Loucy (cell line): ENCODE measurements around the gene SLC25A26.

ENCODE experiments used
- H2AFZ ChIP-seq: fragments of 200-600 bp; sonication (generic); 2 replicates; pipeline ENCODE4 v1.6.0; 2016; ENCODE audit warnings: antibody characterized with exemption, mild to moderate bottlenecking, low read length, moderate library complexity
- H3F3A ChIP-seq: fragments of 200-600 bp; 2 replicates; pipeline ENCODE4 v1.6.0; 2016; ENCODE audit warnings: antibody characterized with exemption, low read depth, mild to moderate bottlenecking
- H3K27me3 ChIP-seq: fragments of 200-600 bp; sonication (generic); 2 replicates; pipeline ENCODE4 v1.6.1; 2014; ENCODE audit warnings: low read length, mild to moderate bottlenecking; ENCODE audit not compliant: insufficient read depth, poor library complexity, severe bottlenecking
- H3K36me3 ChIP-seq: fragments of 200-600 bp; sonication (generic); 2 replicates; pipeline ENCODE4 v1.6.1; 2016; ENCODE audit warnings: low read length; ENCODE audit not compliant: insufficient read depth
- H3K4me1 ChIP-seq: fragments of 200-600 bp; sonication (generic); 2 replicates; pipeline ENCODE4 v1.5.1; 2014; ENCODE audit warnings: low read length, mild to moderate bottlenecking; ENCODE audit not compliant: insufficient read depth, poor library complexity, severe bottlenecking
- H3K4me2 ChIP-seq: fragments of 200-600 bp; sonication (generic); 2 replicates; pipeline ENCODE4 v1.6.0; 2014; ENCODE audit warnings: antibody characterized with exemption, low read length, low read depth, mild to moderate bottlenecking; ENCODE audit not compliant: poor library complexity, severe bottlenecking
- H3K4me3 ChIP-seq: fragments of 200-600 bp; sonication (generic); 2 replicates; pipeline ENCODE4 v1.5.1; 2014; ENCODE audit warnings: low read length, mild to moderate bottlenecking, mixed read lengths; ENCODE audit not compliant: poor library complexity, severe bottlenecking
- H3K79me2 ChIP-seq: fragments of 200-600 bp; sonication (generic); 2 replicates; pipeline ENCODE4 v1.6.1; 2014; ENCODE audit warnings: low read length; ENCODE audit not compliant: insufficient read depth
- H3K9ac ChIP-seq: fragments of 200-600 bp; sonication (generic); 2 replicates; pipeline ENCODE4 v1.6.0; 2014; ENCODE audit warnings: mild to moderate bottlenecking, low read depth, low read length, moderate library complexity; ENCODE audit not compliant: poor library complexity, severe bottlenecking
- H3K9me2 ChIP-seq: fragments of 200-600 bp; sonication (generic); replicated peaks from 2 replicates; pipeline ENCODE4 v1.6.1; 2016; ENCODE audit warnings: low read depth, low read length, mixed read lengths
- H3K9me3 ChIP-seq: fragments of 200-600 bp; sonication (generic); 2 replicates; pipeline ENCODE4 v1.6.1; 2014; ENCODE audit warnings: mild to moderate bottlenecking, antibody characterized with exemption, low read length, low read depth; ENCODE audit not compliant: insufficient read depth
- H4K20me1 ChIP-seq: fragments of 200-600 bp; sonication (generic); 2 replicates; pipeline ENCODE4 v1.6.0; 2014; ENCODE audit warnings: antibody characterized with exemption, low read length, mild to moderate bottlenecking; ENCODE audit not compliant: insufficient read depth, poor library complexity, severe bottlenecking
- CTCF ChIP-seq: fragments of 200-600 bp; sonication (generic); conservative IDR thresholded peaks from 2 replicates; pipeline ENCODE4 v1.5.1; 2014; ENCODE audit warnings: mild to moderate bottlenecking, antibody characterized with exemption, low read length
- EZH2phosphoT487 ChIP-seq: fragments of 200-600 bp; IDR thresholded peaks from 2 replicates; pipeline ENCODE4 v1.6.1; 2018; ENCODE audit warnings: antibody characterized with exemption, mild to moderate bottlenecking, moderate library complexity, borderline replicate concordance

The SLC25A26 gene

GRCh38 chr3:66342717-66343356 lies 122.0 kb downstream of the SLC25A26 start:
- Histone ChIP-seq H3K9ac (no peak overlapping the region), H3K4me1 (peaks cover 38% of the 10 kb centered on the region), H3K27me3 (no peaks in the 10 kb centered on the region), H3F3A (no peaks in the 10 kb centered on the region), H4K20me1 (no peaks in the 10 kb centered on the region), H3K9me3 (no peaks in the 10 kb centered on the region), H3K4me3 (no peak overlapping the region), H3K36me3 (peaks cover 7% of the 10 kb centered on the region), H3K79me2 (peaks cover 5% of the 10 kb centered on the region), H3K4me2 (no peak overlapping the region), H3K9me2 (no peaks in the 10 kb centered on the region), H2AFZ (no peak overlapping the region)
- TF ChIP-seq EZH2phosphoT487 (no peak), CTCF (no peak)

GRCh38 chr3:66344391-66344811 lies 123.6 kb downstream of the SLC25A26 start:
- Histone ChIP-seq H3K79me2 (peaks cover 5% of the 10 kb centered on the region), H3K9me3 (no peaks in the 10 kb centered on the region), H3K4me1 (peaks cover 30% of the 10 kb centered on the region), H3F3A (no peaks in the 10 kb centered on the region), H4K20me1 (no peaks in the 10 kb centered on the region), H3K9me2 (no peaks in the 10 kb centered on the region), H3K9ac (peak overlapping the region; percentile 56), H3K4me3 (peak overlapping the region; percentile 15), H3K27me3 (no peaks in the 10 kb centered on the region), H2AFZ (no peak overlapping the region), H3K36me3 (peaks cover 7% of the 10 kb centered on the region), H3K4me2 (peak overlapping the region; percentile 55)
- TF ChIP-seq EZH2phosphoT487, result no peak
- no peak for TF ChIP-seq CTCF

- TF ChIP-seq EZH2phosphoT487 (no peak), CTCF (no peak)
- H3K79me2 ChIP-seq, result peaks cover 5% of the 10 kb centered on the region
- peaks cover 7% of the 10 kb centered on the region for H3K36me3 ChIP-seq
- 0 out of 2 replicates have a peak overlapping the region, but pooled peaks have one; percentile 8 for H2AFZ ChIP-seq
- peak overlapping the region; percentile 56 for H3K9ac ChIP-seq
- no peaks in the 10 kb centered on the region for H3F3A ChIP-seq
- no peaks in the 10 kb centered on the region for H3K9me3 ChIP-seq
- peak overlapping the region; percentile 55 for H3K4me2 ChIP-seq
- peak overlapping the region; percentile 15 for H3K4me3 ChIP-seq
- no peaks in the 10 kb centered on the region for H3K9me2 ChIP-seq
- peaks cover 30% of the 10 kb centered on the region for H3K4me1 ChIP-seq
- no peaks in the 10 kb centered on the region for H4K20me1 ChIP-seq
- no peaks in the 10 kb centered on the region for H3K27me3 ChIP-seq
These were observed 124.2 kb downstream of the SLC25A26 start for GRCh38 chr3:66344848-66345578.
